Activated T-helper 17 cell treated with anti-CD3 and anti-CD28 coated beads, Interleukin-2, amount 50 U/mL, for 72 hours (primary cell): ENCODE results near the gene ATF3. TPM values are rescaled to one million over a fixed set of nuclear protein-coding genes. Genes with fewer than 3 reads are reported as not detected.
A peak's percentile ranks its signal among the peaks of the same experiment; 100 is the strongest.

ENCODE experiments used
- ATAC-seq: fragments of 150-1000 bp; cut with Tn5 transposase; replicated peaks from 2 replicates; pipeline ENCODE4 v1.10.0; 2021; ENCODE audit warnings: mild to moderate bottlenecking, moderate library complexity
- H3K27ac Mint-ChIP-seq: one replicate; pipeline ENCODE4 v1.8.0; 2022; ENCODE audit warnings: mixed read lengths
- H3K27me3 Mint-ChIP-seq: one replicate; pipeline ENCODE4 v1.8.0; 2022; ENCODE audit warnings: mixed read lengths
- H3K36me3 Mint-ChIP-seq: one replicate; pipeline ENCODE4 v1.8.0; 2022; ENCODE audit warnings: low read depth, mild to moderate bottlenecking, mixed read lengths
- H3K4me1 Mint-ChIP-seq: one replicate; pipeline ENCODE4 v1.8.0; 2022; ENCODE audit warnings: mixed read lengths
- H3K4me3 Mint-ChIP-seq: one replicate; pipeline ENCODE4 v1.8.0; 2022; ENCODE audit warnings: mild to moderate bottlenecking, mixed read lengths
- H3K9me3 Mint-ChIP-seq: one replicate; pipeline ENCODE4 v1.8.0; 2022; ENCODE audit warnings: mixed read lengths
- total RNA-seq, 2 donors: library from RNA; stranded (reverse); gene quantifications; one replicate each; pipeline ENCODE4 v1.2.3, GENCODE V29; 2022

The ATF3 gene
- total RNA-seq: 10 to 100 TPM; 26.7 to 35.6 TPM

- H3K36me3 Mint-ChIP-seq: peaks cover 48% of the 10 kb centered on the region
- peaks cover 24% of the 10 kb centered on the region for H3K4me1 Mint-ChIP-seq
- H3K27ac Mint-ChIP-seq: peak within 1 kb of the TSS; percentile 89
- peak within 1 kb of the TSS; percentile 93 for H3K4me3 Mint-ChIP-seq
- ATAC-seq: peak; percentile 87
- peaks cover 32% of the 10 kb centered on the region for H3K27me3 Mint-ChIP-seq
- no peaks in the 10 kb centered on the region for H3K9me3 Mint-ChIP-seq
Observed at GRCh38 chr1:212608392-212608958, at the start of gene ATF3. TSS of gene ATF3 (plus strand) at chr1:212608761. CDS start at chr1:212615022, 6,261 bp downstream.

GRCh38 chr1:212559929-212560328 is 48.6 kb upstream of the ATF3 start:
- ATAC-seq: no peak
- Mint-ChIP-seq H3K27ac (peak overlapping the region; percentile 91), H3K9me3 (no peaks in the 10 kb centered on the region), H3K27me3 (no peaks in the 10 kb centered on the region), H3K4me3 (peak overlapping the region; percentile 78), H3K36me3 (no peaks in the 10 kb centered on the region), H3K4me1 (peaks cover 9% of the 10 kb centered on the region)

GRCh38 chr1:212560933-212561460 is 47.6 kb upstream of the ATF3 start:
- no peaks in the 10 kb centered on the region for H3K36me3 Mint-ChIP-seq
- H3K4me1 Mint-ChIP-seq: peaks cover 20% of the 10 kb centered on the region
- no peak overlapping the region for H3K27ac Mint-ChIP-seq
- H3K27me3 Mint-ChIP-seq: no peaks in the 10 kb centered on the region
- no peaks in the 10 kb centered on the region for H3K9me3 Mint-ChIP-seq
- ATAC-seq: no peak
- H3K4me3 Mint-ChIP-seq: no peak overlapping the region

- no peaks in the 10 kb centered on the region for H3K36me3 Mint-ChIP-seq
- no peaks in the 10 kb centered on the region for H3K27me3 Mint-ChIP-seq
- H3K4me1 Mint-ChIP-seq: peaks cover 25% of the 10 kb centered on the region
- no peak overlapping the region for H3K4me3 Mint-ChIP-seq
- no peak for ATAC-seq
- no peaks in the 10 kb centered on the region for H3K9me3 Mint-ChIP-seq
- H3K27ac Mint-ChIP-seq: no peak overlapping the region
Observed at GRCh38 chr1:212561501-212561931, 47.0 kb upstream of the ATF3 start.

GRCh38 chr1:212562771-212563170 is 45.8 kb upstream of the ATF3 start:
- peaks cover 6% of the 10 kb centered on the region for H3K36me3 Mint-ChIP-seq
- H3K4me3 Mint-ChIP-seq: no peak overlapping the region
- H3K9me3 Mint-ChIP-seq: no peaks in the 10 kb centered on the region
- H3K27me3 Mint-ChIP-seq: no peaks in the 10 kb centered on the region
- H3K4me1 Mint-ChIP-seq: peaks cover 31% of the 10 kb centered on the region
- no peak for ATAC-seq
- no peak overlapping the region for H3K27ac Mint-ChIP-seq

GRCh38 chr1:212565079-212565478 is 43.5 kb upstream of the ATF3 start:
- Mint-ChIP-seq H3K4me3 (peak overlapping the region; percentile 72), H3K27ac (peak overlapping the region; percentile 82)

GRCh38 chr1:212565571-212566305 is 42.8 kb upstream of the ATF3 start:
- Mint-ChIP-seq H3K27me3 (peaks cover 4% of the 10 kb centered on the region), H3K4me3 (peak overlapping the region; percentile 72), H3K9me3 (no peaks in the 10 kb centered on the region), H3K4me1 (peaks cover 22% of the 10 kb centered on the region), H3K27ac (peak overlapping the region; percentile 82), H3K36me3 (peaks cover 6% of the 10 kb centered on the region)
- ATAC-seq: peak; percentile 27

More at GRCh38 chr1:212565079-212565478, 43.5 kb upstream of the ATF3 start:
- no peak for ATAC-seq
- peaks cover 6% of the 10 kb centered on the region for H3K36me3 Mint-ChIP-seq
- H3K4me1 Mint-ChIP-seq: peaks cover 22% of the 10 kb centered on the region
- no peaks in the 10 kb centered on the region for H3K9me3 Mint-ChIP-seq
- peaks cover 4% of the 10 kb centered on the region for H3K27me3 Mint-ChIP-seq

- Mint-ChIP-seq H3K4me3 (peak overlapping the region; percentile 72), H3K9me3 (no peaks in the 10 kb centered on the region), H3K4me1 (peaks cover 22% of the 10 kb centered on the region), H3K27me3 (peaks cover 4% of the 10 kb centered on the region), H3K27ac (peak overlapping the region; percentile 82), H3K36me3 (peaks cover 6% of the 10 kb centered on the region)
- peak; percentile 99 for ATAC-seq
Observed at GRCh38 chr1:212566522-212567479, 41.8 kb upstream of the ATF3 start.

- Mint-ChIP-seq H3K4me3 (peak overlapping the region; percentile 72), H3K9me3 (no peaks in the 10 kb centered on the region), H3K27ac (peak overlapping the region; percentile 82), H3K27me3 (peaks cover 4% of the 10 kb centered on the region), H3K36me3 (peaks cover 6% of the 10 kb centered on the region), H3K4me1 (peaks cover 22% of the 10 kb centered on the region)
- ATAC-seq: no peak
Observed at GRCh38 chr1:212567638-212568037, 40.9 kb upstream of the ATF3 start.

- no peaks in the 10 kb centered on the region for H3K9me3 Mint-ChIP-seq
- peaks cover 22% of the 10 kb centered on the region for H3K4me1 Mint-ChIP-seq
- peaks cover 6% of the 10 kb centered on the region for H3K36me3 Mint-ChIP-seq
- H3K4me3 Mint-ChIP-seq: no peak overlapping the region
- no peak for ATAC-seq
- peak overlapping the region; percentile 16 for H3K27ac Mint-ChIP-seq
- H3K27me3 Mint-ChIP-seq: peaks cover 4% of the 10 kb centered on the region
Observed at GRCh38 chr1:212568978-212569537, 39.5 kb upstream of the ATF3 start.

GRCh38 chr1:212574732-212575131 is 33.8 kb upstream of the ATF3 start:
- Mint-ChIP-seq H3K27me3 (peaks cover 5% of the 10 kb centered on the region), H3K27ac (no peak overlapping the region), H3K4me1 (no peaks in the 10 kb centered on the region), H3K4me3 (no peak overlapping the region), H3K9me3 (no peaks in the 10 kb centered on the region), H3K36me3 (no peaks in the 10 kb centered on the region)
- no peak for ATAC-seq

GRCh38 chr1:212575333-212575732 is 33.2 kb upstream of the ATF3 start:
- H3K36me3 Mint-ChIP-seq: no peaks in the 10 kb centered on the region
- ATAC-seq: no peak
- no peaks in the 10 kb centered on the region for H3K9me3 Mint-ChIP-seq

GRCh38 chr1:212578041-212578440 is 30.5 kb upstream of the ATF3 start:
- H3K4me1 Mint-ChIP-seq: no peaks in the 10 kb centered on the region
- H3K36me3 Mint-ChIP-seq: no peaks in the 10 kb centered on the region
- H3K27me3 Mint-ChIP-seq: peaks cover 7% of the 10 kb centered on the region
- no peak overlapping the region for H3K27ac Mint-ChIP-seq
- no peaks in the 10 kb centered on the region for H3K9me3 Mint-ChIP-seq
- no peak overlapping the region for H3K4me3 Mint-ChIP-seq
- no peak for ATAC-seq

More at GRCh38 chr1:212575333-212575732, 33.2 kb upstream of the ATF3 start:
- H3K4me3 Mint-ChIP-seq: no peak overlapping the region
- H3K27me3 Mint-ChIP-seq: peaks cover 5% of the 10 kb centered on the region
- no peak overlapping the region for H3K27ac Mint-ChIP-seq
- H3K4me1 Mint-ChIP-seq: no peaks in the 10 kb centered on the region

GRCh38 chr1:212581034-212581433 is 27.5 kb upstream of the ATF3 start:
- Mint-ChIP-seq H3K4me3 (no peak overlapping the region), H3K4me1 (no peaks in the 10 kb centered on the region), H3K27me3 (peaks cover 22% of the 10 kb centered on the region), H3K36me3 (no peaks in the 10 kb centered on the region), H3K27ac (no peak overlapping the region), H3K9me3 (no peaks in the 10 kb centered on the region)
- ATAC-seq: no peak
